Fibroblast of skin of right biceps (primary cell): Measurements from ENCODE around the gene FUT8.
A peak's percentile ranks its signal among the peaks of the same experiment; 100 is the strongest.
"Not testable (repeated sequence)": the region's sequence is repeated elsewhere in the genome, so short reads cannot be mapped to it uniquely, and the experiment has no call there.

Experiments used
- DNase-seq: peaks from one replicate; pipeline ENCODE4 v3.0.0-alpha.2; 2013

FUT8 gene

DNA sequence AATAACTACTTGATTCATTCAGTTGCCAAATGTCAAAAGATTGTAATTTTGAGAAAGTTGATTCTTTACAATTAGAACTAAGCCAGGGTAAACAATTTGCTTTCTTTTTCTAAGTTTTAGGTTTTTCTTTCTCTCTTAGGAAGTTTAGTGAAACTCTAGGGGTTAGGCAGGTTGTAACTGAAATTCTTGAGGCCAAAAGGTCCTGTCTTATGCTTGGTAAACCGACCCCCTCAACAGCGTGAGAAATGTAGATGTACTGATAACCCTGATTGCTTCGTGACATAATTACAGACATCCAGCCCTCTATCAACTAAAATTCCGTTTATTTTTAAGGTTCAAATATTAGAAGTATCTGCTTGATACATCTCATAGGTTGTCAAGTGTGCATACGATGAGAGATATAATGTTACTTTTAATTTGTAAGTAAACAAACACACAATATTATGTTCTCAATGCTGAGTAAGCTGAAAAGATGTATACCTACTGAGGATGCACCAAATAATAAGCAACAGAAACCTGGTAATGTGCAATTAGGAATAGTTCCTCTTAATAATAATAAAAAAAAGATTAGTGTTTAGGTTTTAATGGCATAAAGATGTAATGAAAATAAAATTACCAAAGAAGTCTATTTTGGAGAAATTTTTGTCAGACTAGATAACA is 7.2 kb downstream of the FUT8 start:
- DNase-seq = no peak

DNA sequence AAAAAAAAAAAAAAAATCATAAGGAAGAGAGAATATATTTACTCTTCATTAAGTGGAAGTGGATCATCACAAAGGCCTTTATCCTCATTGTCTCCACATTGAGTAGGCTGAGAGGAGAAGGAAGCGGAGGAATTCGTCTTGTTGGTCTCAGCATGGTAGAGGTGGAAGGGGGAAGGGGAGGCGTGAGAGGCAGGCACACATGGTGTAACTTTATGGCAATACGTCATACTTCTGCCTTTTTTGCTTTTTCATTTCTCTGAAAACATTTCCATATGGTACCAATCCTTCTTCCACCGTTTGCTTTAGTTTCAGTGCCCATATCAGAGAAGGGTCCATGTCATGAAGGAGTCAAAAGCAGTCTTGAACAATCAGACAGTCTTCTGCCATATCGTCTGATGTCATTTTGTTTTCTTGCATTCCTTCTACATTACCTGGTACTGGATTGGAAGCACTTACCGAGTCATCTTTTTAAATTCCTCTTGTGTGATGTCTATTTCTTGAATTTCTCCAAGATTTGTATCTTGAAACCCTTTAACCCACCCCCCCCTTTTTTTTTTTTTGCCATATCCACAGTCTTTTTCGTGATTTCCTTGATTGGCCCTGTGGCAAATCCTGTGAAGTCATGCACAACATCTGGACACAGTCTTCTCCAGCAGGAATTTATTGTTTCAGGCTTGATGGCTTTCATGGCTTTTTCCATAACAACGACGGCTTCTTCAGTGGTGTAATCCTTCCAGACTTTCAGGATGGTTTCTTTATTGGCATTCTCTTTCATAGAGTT is 8.9 kb downstream of the FUT8 start:
- DNase-seq = peak; percentile 91

- DNase-seq = no peak
These were observed 9.7 kb downstream of the FUT8 start for GRCh38 chr14:65422088-65422834.

- no peak for DNase-seq
These were observed 11.5 kb downstream of the FUT8 start for GRCh38 chr14:65423982-65424381.

DNA sequence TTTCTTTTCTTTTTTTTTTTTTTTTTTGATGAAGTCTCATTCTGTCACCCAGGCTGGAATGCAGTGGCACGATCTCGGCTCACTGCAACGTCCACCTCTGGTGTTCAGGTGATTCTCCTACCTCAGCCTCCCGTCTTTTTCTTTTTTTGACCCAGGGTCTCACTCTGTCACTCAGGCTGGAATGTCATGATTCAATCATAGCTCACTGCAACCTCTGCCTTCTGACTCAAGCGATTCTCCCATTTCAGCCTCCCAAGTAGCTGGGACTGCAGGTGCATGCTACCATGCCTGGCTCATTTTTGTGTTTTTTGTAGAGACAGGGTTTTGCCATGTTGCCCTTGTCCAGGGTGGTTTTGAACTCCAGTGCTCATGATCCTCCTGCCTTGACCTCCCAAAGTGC is 12.0 kb downstream of the FUT8 start:
- no peak for DNase-seq

- no peak for DNase-seq
These were observed 13.4 kb downstream of the FUT8 start for GRCh38 chr14:65425885-65426284.

DNA sequence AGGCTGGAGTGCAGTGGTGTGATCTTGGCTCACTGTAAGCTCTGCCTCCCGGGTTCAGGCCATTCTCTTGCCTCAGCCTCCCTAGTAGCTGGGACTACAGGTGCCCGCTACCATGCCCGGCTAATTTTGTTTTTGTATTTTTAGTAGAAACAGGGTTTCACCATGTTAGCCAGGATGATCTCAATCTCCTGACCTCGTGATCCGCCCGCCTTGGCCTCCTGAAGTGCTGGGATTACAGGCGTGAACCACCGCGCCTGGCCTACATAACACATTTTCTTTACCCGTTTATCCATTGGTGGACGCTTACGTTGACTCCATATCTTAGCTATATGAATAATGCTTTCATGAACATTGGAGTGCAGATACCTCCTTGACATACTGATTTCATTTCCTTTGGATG is 14.4 kb downstream of the FUT8 start:
- not testable (repeated sequence) for DNase-seq

GRCh38 chr14:65428691-65429090 is 16.2 kb downstream of the FUT8 start:
- DNase-seq = no peak

GRCh38 chr14:65429757-65430156 is 17.2 kb downstream of the FUT8 start:
- DNase-seq = no peak

DNA sequence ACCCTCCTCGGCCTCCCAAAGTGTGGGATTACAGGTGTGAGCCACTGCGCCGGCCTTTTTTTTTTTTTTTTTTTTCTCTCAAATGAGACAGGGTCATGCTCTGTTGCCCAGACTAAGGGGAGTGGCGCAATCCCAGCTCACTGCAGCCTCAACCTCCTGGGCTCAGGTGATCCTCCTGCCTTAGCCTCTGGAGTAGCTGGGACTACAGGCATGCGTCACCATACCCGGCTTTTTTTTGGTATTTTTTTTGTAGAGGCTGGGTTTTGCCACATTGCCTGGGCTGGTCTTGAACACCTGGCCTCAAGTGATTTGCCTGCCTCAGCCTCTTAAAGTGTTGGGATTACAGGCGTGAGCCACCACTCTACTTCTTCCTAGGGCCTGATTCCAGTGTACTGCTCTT is 18.7 kb downstream of the FUT8 start:
- no peak for DNase-seq

DNA sequence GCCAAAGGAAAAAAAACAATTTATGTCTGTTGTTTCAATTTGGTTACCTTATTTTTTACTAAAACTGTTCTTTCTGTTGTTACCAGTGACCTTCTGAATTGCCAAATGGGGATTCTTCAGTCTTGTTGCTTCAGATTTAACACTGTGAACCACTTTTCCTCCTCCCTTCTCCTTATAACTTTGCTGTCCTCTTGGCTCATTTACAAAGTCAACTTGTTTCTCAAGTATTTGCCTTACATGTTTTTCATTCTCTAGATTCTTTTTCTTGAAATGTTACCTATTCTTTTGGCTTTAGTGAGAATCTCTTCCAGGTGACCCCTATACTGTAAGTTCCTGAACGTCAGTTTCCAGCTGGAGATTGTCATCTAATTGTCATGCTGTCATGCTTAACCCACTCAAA is 19.4 kb downstream of the FUT8 start:
- DNase-seq = peak; percentile 40

- DNase-seq = no peak
These were observed 19.9 kb downstream of the FUT8 start for GRCh38 chr14:65432361-65432948.

- DNase-seq = no peak
These were observed 20.6 kb downstream of the FUT8 start for GRCh38 chr14:65433157-65433556.

GRCh38 chr14:65433646-65434045 is 21.1 kb downstream of the FUT8 start:
- no peak for DNase-seq

DNA sequence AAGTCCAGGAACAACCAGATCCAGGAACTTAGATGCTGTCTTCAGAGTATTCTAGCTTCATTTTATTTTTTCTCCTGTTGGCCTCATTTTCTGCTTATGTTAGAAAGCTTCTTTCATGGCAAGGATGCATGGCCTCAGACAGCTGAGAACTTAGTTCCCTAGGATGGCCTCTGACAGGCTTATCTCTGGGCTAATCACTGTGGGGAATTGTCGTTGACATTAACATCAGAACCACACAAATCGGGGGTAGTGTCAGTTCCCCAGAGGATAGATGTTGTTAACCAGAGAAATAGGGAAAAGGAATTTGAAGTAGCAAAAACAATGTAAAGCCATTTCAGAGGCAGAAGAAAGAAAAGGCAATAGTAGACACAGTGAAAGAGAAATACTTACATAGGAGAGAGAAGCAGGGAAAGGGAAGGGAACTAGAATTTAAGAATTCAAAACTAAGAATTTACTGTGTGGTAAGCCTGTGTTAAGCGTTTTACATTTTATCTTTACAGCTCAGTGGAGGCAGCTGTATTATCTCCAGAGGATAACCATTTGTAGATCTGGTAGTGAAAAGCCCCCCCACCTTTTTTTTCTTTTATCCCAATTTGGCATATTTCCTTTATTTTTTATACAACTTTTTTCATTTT is 21.8 kb downstream of the FUT8 start:
- peak; percentile 42 for DNase-seq

- DNase-seq = no peak
These were observed 25.9 kb downstream of the FUT8 start for GRCh38 chr14:65438266-65438933.

DNA sequence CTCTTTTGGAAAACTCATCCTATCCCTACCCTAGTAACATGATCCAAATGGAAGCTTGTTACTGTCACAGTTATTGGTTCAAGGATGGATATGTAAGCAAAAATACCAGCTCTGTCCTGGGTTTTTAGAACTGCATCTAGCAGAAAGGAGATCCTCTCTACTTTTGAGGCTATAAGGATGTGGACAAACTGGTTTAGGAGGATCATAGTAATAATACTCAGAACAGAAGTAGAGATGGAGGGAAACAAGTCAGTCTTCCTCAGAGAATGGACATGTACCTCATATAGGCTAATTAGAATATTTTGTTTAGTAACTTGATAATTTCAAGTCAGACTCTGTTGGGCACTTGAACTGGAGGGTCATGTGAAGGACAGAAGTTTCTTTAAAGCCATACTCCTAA is 26.6 kb downstream of the FUT8 start:
- no peak for DNase-seq

GRCh38 chr14:65440230-65440629 is 27.7 kb downstream of the FUT8 start:
- DNase-seq = no peak

- no peak for DNase-seq
These were observed 31.7 kb downstream of the FUT8 start for GRCh38 chr14:65444230-65444629.

DNA sequence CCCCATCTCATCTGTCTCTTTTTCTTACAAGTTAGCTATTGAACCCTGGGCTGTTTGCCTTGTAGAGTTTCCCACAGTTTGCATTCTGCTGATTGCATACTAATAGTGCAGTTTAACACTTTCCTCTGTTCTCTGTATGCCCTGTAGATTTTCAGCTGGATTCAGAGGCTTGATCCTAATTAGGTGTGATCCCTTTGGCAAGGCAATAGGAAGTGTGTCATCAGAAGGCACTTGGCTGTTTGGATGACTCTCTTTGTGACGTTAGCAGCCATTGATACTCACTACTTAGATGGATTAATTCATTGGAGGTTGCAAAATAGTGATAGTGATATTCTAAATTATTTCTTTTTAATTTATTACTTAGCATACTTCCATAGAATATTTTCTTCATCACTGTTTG is 33.6 kb downstream of the FUT8 start:
- peak; percentile 55 for DNase-seq

DNA sequence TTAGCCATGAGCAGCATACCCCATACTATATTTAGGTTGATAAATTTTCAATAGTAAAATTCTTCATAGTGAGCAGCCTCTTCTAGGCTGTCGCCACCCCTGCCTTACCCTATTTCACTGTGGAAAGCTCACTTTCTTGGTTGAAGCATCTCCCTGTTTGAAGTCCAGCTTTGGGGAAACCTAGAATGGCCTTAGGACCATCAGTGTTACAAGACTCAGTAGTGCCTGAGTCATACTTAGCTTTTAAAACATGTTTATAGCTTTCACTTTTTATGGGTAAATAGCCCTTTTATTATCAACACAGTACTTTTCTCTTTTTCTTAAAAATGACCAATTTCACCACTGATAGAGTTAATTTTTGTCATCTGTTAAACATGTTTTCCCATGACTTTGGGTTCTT is 37.1 kb downstream of the FUT8 start:
- DNase-seq = no peak

GRCh38 chr14:65453807-65454480 is 41.4 kb downstream of the FUT8 start:
- DNase-seq = no peak
